GM12892 (cell line): ENCODE results near the gene PLK1.
"Not testable (repeated sequence)": the region's sequence is repeated elsewhere in the genome, so short reads cannot be mapped to it uniquely, and the experiment has no call there.

Experiments
- DNase-seq: peaks from one replicate; pipeline ENCODE4 v3.0.0; 2011; ENCODE audit not compliant: insufficient read length
- FAIRE-seq: peaks from 2 replicates; lab custom pipeline; 2011; peaks lifted over from hg19 to GRCh38; lab: Jason Lieb, UNC
- POLR2A ChIP-seq: IDR thresholded peaks from 2 replicates; pipeline ENCODE4 v1.6.1; 2011; ENCODE audit warnings: low read depth, low read length, control low read depth
- POLR2AphosphoS5 ChIP-seq: IDR thresholded peaks from 2 replicates; pipeline ENCODE4 v1.6.1; 2011; ENCODE audit warnings: low read depth, low read length, control low read depth
- TAF1 ChIP-seq: IDR thresholded peaks from 2 replicates; pipeline ENCODE4 v1.6.1; 2011; ENCODE audit warnings: low read depth, mild to moderate bottlenecking, control low read depth, low read length, borderline replicate concordance

Gene PLK1

DNA sequence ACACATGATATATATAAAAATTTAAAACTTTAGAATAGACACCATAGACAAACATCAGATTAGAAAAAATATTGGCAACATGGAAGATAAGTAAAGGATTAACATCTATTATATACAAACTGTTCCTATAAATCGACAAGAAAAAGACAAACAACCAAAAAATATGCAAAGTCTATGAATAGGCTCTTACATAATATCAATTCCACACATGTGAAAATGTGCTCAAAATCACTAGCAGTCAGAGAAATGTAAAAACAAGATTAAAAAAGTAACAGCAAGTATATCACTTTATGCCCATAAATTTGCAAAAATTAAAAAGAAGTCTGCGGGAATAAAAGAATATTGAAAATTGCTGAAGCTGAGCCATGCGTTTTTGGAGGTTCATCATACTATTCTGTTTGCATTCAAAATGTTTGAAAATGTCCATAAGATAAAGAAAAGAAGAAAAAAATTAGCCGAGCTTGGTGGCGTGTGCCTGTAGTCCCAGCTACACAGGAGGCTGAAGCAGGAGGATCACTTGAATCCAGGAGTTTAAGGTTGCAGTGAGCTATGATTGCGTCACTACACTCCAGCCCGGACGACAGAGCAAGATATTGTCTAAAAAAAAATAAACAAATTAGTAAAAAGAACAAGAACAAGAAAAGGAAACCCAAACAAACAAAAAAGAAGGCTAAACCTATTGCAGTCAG lies 45.6 kb downstream of the PLK1 start:
- TF ChIP-seq TAF1 (no peak), POLR2AphosphoS5 (no peak), POLR2A (no peak)
- DNase-seq (no peak), FAIRE-seq (no peak)

DNA sequence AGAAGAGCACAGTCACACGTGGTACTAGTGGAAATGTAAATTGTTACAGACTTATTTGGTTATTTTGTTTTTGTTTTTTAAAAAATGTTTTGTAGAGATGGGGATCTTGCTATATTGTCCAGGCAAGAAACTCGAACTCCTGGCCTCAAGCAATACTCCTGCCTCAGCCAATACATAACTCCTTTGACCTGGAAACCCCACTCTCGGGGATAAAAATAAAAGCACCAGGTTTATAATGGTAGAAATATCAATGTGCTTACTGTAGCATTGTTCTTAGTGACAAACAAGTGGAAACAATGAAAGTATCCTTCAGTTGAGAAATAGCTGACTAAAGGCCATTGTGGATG lies 46.1 kb downstream of the PLK1 start:
- TF ChIP-seq POLR2A = no peak
- FAIRE-seq (no peak), DNase-seq (no peak)

DNA sequence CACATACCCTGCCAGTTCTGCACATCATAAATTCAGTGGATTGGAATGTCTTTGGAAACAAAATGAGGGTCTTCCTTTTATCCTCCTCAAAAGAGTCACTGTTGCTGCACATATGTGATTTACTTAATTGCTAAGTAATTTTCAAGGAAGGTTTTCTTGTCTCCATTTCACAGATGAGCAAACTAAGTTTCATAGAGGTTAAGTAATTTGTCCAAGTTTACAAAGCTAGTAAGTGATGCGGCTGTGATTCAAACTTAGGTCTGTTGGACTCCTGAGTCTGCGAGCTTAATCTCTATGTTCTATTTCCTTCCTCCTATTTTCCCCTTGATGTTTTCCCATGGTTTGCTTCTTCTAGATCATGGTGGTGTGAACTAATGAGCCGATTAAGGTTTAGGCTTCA lies 48.0 kb downstream of the PLK1 start:
- FAIRE-seq = no peak
- no peak for DNase-seq
- TF ChIP-seq TAF1 (no peak), POLR2AphosphoS5 (no peak), POLR2A (no peak)

DNA sequence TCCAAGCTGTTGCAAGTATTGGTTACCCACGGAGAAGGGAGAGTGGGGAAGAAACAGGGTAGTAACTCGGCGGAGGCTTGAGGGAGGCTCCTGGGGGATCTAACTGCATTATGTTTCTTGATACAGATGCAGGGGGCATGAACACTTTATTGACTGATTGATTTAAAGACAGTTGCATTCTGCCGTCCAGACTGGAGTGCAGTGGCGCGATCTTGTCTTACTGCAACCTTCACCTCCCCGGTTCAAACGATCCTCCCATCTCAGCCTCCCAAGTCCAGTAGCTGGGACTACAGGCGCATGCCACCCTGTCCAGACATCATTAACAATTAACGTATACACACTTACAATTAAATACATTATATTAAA lies 49.4 kb downstream of the PLK1 start:
- TF ChIP-seq TAF1 (no peak), POLR2AphosphoS5 (no peak), POLR2A (no peak)
- DNase-seq = no peak
- no peak for FAIRE-seq

DNA sequence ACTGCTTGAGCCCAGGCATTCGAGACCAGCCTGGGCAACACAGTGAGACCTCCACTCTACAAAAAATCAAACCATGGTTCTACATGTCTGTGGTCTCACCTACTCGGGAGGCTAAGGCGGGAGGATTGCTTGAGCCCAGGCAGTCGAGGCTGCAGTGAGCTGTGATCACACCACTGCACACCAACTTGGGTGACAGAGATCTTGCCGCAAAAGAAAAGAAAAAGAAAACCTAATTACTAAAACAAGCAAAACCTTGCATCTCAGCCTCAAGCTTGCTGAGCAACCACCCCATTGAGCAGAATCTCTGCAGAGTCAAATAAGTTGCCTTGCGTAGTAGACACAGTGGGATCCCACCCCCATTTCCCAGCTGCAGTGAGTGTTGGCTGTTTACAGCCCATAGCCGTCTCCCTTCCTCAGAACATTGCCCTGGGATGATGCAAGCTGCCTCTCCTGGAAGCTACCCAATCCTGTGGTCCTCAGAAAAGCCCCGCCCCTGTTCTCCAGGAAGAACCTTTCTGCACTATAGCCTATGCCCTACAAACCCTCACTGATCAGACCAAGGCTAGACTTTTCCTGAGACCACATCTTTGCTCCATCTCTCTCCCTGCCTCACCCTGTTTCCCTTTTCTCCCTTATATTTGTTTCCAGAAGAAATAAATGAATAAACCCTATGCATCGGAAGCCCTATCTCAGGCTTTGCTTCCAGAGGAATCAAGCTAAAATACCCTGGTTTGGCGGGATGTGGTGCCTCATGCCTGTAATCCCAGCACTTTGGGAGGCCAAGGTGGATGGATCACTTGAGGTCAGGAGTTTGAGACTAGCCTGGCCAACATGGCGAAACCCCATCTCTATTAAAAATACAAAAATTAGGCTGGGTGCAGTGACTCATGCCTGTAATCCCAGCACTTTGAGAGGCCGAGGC lies 51.1 kb downstream of the PLK1 start:
- FAIRE-seq (no peak), DNase-seq (no peak)
- TF ChIP-seq POLR2AphosphoS5 = no peak
- no peak for TF ChIP-seq POLR2A
- no peak for TF ChIP-seq TAF1

DNA sequence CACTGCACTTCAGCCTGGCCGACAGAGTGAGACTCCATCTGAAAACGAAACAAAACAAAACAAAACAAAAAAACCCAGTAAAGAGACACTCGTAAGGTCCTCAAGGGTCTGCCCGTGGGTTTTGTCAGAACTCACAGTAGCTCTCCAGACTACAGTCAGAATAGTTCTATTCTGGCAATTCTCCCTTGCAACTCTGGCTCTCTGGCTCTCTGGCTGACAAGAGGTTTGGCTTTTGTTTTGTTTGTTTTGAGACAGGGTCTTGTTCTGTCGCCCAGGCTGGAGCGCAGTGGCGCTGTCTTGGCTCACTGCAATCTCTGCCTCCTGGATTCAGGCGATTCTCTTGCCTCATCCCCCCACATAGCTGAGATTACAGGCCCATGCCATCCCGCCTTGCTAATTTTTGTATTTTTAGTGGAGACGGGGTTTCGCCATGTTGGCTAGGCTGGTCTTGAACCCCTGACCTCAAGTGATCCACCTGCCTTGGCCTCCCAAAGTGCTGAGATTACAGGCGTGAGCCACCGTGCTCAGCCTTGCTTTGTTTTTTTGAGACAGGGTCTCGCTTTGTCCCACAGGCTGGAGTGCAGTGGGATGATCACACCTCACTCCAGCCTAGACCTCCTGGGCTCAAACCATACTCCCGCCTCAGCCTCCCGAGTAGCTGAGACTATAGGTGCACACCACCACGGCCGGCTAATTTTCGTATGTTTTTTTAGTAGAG lies 55.6 kb downstream of the PLK1 start:
- no peak for FAIRE-seq

DNA sequence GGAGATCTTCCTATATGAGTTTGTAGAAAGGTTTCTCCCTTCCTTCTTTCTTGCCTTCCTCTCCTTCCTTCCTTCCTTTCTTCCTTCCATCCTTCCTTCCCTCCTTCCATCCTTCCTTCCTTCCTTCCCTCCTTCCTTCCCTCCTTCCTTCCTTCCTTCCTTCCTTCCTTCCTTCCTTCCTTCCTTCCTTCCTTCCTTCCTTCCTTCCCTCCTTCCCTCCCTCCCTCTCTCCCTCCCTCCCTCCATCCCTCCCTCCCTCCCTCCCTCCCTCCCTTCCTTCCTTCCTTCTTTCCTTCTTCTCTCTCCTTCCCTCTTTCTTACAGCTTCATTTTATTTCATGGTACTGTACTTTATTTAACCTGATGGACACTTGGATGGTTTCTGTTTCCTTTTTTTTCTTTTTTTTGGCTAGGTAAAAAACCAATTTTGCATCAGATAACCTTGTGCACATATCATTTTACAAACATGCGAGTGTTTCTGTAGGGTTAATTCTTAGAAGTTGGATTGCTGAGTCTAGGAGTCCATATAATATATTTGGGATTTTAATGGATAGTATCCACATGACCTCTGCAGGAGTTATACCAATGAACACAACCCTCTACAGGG lies 58.8 kb downstream of the PLK1 start:
- not testable (repeated sequence) for DNase-seq, FAIRE-seq

More for the DNA sequence above, 55.6 kb downstream of the PLK1 start:
- DNase-seq = no peak
- TF ChIP-seq POLR2A = no peak
- TF ChIP-seq POLR2AphosphoS5 = no peak
- TF ChIP-seq TAF1 = no peak

DNA sequence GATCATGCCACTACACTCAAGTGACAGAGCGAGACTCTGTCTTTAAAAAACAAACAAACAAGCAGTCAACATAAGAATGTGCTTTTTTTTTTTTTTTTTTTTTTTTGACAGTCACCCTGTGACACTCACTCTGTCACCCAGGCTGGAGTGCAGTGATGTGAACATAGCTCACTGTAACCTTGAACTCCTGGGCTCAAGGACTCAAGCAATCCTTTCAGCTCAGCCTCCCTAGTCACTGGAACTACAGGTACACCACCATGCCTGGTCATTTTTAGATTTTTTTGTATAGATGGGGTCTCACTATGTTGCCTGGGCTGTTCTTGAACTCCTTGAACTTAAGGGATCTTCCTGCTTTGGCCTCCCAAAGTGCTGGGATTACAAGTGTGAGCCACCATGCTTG lies 60.8 kb downstream of the PLK1 start:
- no peak for TF ChIP-seq POLR2A
- TF ChIP-seq POLR2AphosphoS5 = no peak
- no peak for TF ChIP-seq TAF1
- no peak for DNase-seq
- FAIRE-seq = no peak
